22Rv1 (cell line): ENCODE results near the gene NANOGP8.
"Not testable (repeated sequence)": the region's sequence is repeated elsewhere in the genome, so short reads cannot be mapped to it uniquely, and the experiment has no call there.

Experiments used
- H3K27ac ChIP-seq: fragments of 450-650 bp; 2 replicates; pipeline ENCODE4 v1.5.1; 2017
- ZFX ChIP-seq: fragments of 450-650 bp; IDR thresholded peaks from 2 replicates; pipeline ENCODE4 v1.6.1; 2017; ENCODE audit warnings: antibody characterized with exemption, borderline replicate concordance
- TF ChIP-seq, protein P1 (sequence below): fragments of 450-650 bp; IDR thresholded peaks from 2 replicates; pipeline ENCODE4 v1.5.1; 2017; ENCODE audit warnings: mild to moderate bottlenecking

NANOGP8 gene

DNA sequence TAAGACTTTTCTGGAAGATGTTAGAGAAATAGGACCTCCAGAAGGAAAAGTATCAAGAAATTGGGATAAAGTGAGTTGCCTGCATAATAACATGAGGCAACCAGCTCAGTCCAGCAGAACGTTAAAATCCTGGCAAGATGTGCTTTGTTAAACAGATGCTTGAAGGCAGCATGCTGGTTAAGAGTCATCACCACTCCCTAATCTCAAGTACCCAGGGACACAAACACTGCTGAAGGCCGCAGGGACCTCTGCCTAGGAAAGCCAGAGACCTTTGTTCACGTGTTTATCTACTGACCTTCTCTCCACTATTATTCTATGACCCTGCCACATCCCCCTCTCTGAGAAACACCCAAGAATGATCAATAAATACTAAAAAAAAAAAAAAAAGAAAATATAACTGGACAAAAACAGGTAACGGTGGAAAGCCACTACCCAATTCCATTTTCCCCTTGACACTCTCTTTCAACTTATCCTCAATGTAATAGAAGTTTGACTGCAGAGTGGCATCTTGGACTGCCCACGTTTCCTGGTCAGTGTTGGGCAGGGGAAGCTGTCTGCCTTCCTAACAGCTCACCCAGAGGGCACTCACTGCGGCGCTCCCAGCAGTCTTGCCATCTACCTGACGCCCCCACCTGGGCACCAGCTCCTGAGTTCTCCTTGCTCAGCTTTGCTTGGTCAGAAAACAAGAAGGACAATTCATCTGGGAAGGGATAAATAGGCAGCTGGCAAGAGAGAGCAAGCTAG is at the start of gene NANOGP8:
Gene NANOGP8, minus strand, starts transcription at position 120 of the 744 bp plus-strand sequence. CDS start 185 bp downstream, outside the sequence.
- H3K27ac ChIP-seq, result not testable (repeated sequence)

DNA sequence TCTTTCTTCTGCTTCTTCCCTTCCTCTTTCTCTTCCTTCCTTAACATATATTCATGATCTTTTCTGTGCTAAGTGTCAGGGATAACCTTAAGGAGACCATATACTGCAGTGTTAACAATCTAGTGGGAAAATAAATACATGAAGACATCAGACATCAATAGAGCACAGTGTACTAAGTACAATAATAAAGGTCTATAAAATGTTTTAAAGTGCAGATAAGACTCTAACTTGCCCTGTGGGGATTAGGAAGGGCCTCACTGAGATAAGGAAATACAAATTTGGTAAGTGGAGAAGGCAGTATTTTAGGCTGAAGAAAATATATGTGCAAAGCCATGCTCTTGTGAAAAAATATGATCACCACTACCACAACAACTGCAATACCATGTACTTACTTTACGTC is 49.2 kb upstream of the NANOGP8 start:
- TF ChIP-seq, protein P1, sequence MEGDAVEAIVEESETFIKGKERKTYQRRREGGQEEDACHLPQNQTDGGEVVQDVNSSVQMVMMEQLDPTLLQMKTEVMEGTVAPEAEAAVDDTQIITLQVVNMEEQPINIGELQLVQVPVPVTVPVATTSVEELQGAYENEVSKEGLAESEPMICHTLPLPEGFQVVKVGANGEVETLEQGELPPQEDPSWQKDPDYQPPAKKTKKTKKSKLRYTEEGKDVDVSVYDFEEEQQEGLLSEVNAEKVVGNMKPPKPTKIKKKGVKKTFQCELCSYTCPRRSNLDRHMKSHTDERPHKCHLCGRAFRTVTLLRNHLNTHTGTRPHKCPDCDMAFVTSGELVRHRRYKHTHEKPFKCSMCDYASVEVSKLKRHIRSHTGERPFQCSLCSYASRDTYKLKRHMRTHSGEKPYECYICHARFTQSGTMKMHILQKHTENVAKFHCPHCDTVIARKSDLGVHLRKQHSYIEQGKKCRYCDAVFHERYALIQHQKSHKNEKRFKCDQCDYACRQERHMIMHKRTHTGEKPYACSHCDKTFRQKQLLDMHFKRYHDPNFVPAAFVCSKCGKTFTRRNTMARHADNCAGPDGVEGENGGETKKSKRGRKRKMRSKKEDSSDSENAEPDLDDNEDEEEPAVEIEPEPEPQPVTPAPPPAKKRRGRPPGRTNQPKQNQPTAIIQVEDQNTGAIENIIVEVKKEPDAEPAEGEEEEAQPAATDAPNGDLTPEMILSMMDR, result no peak
- TF ChIP-seq ZFX, result no peak
- H3K27ac ChIP-seq, result no peak overlapping the region

DNA sequence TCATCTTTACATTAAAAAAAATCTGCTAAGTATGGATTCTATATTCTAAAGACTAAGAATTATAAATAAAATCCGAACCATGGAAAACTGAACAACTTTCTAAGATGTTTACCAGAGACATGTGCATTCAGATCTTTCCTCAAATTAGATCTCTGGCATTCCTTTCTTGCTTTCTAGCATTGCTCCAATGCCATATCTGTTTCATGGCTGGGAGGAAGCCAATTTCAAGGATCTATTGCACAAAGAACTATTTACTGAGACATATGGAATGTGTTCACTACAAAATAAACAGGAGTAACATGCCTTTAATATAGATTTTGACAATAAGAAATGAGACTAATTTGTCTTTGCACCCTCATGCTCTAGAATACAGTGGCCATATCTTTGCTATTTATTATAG is 45.1 kb upstream of the NANOGP8 start:
- TF ChIP-seq ZFX, result no peak
- TF ChIP-seq, protein P1, result no peak
- H3K27ac ChIP-seq, result no peak overlapping the region

GRCh38 chr15:35129361-35129760 is 44.3 kb upstream of the NANOGP8 start:
- TF ChIP-seq, protein P1, result no peak
- no peak for TF ChIP-seq ZFX
- no peak overlapping the region for H3K27ac ChIP-seq

DNA sequence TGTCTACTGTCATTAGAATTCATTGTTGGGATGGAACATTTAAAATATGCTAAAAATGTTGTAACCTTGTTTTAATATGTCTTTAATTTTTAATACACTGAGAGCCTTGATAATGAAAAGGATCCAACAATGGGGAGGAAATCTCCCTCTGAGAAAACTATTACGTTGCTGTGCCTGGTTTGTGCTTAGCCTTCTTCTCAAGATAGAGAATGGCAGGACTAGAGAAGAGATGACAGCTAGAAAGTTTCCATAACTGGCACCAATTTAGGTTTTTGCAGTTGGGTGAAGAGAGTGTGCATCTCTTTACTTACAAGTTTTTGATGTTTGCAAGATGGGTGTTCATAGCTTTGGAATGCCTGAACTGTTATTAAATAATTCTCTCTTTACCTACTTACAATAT is 42.6 kb upstream of the NANOGP8 start:
- TF ChIP-seq, protein P1, result no peak
- TF ChIP-seq ZFX, result no peak
- no peak overlapping the region for H3K27ac ChIP-seq

GRCh38 chr15:35126236-35126635 is 41.1 kb upstream of the NANOGP8 start:
- no peak for TF ChIP-seq ZFX
- TF ChIP-seq, protein P1, result no peak
- no peak overlapping the region for H3K27ac ChIP-seq

DNA sequence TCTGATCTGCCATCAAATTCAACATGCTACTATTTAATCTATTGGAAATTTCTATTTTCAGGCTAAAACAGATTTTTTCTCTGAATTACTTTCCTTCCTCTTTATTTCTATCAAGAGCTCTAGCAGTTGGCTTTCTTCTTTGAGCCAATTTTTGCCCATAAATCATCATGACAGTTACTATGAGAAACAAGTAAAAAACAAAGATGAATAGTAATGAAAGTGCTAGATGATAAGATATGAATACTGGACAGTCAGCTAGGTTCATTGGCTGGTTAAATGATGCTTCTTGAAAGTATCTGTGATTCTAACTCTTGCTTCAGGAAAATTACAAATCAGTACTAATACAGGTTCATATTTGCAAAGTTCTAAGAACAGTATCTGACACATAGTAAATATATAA is 38.6 kb upstream of the NANOGP8 start:
- TF ChIP-seq, protein P1, result no peak
- no peak for TF ChIP-seq ZFX
- no peak overlapping the region for H3K27ac ChIP-seq
